PC-3 (cell line): ENCODE measurements around the gene TERF2IP.

Experiments used
- CTCF ChIP-seq: fragments of 300-600 bp; sonication (generic); conservative IDR thresholded peaks from 2 replicates; pipeline ENCODE4 v1.5.1; 2017; ENCODE audit warnings: antibody characterized with exemption, low read depth, mild to moderate bottlenecking, low read length
- EZH2 ChIP-seq: fragments of 300-600 bp; sonication (generic); IDR thresholded peaks from one replicate; pipeline ENCODE4 v1.6.1; 2017; ENCODE audit warnings: antibody characterized with exemption, mild to moderate bottlenecking, low read length; ENCODE audit not compliant: unreplicated experiment
- EZH2phosphoT487 ChIP-seq: fragments of 300-600 bp; sonication (generic); IDR thresholded peaks from 2 replicates; pipeline ENCODE4 v1.6.1; 2018; ENCODE audit warnings: mild to moderate bottlenecking, antibody characterized with exemption, low read length, borderline replicate concordance

GRCh38 chr16:75647492-75648264, at the start of gene TERF2IP, which contains the start of gene KARS1:
- TF ChIP-seq CTCF: no peak
- TF ChIP-seq EZH2phosphoT487: no peak
- no peak for TF ChIP-seq EZH2
